HG03196 (cell line): ENCODE results near the gene SPATA33.
"Not testable (repeated sequence)": the region's sequence is repeated elsewhere in the genome, so short reads cannot be mapped to it uniquely, and the experiment has no call there.

Experiments used
- ATAC-seq: cut with Tn5 transposase; IDR thresholded peaks from one replicate; pipeline ENCODE4 v1.9.1; 2021; ENCODE audit not compliant: unreplicated experiment

SPATA33 gene

DNA sequence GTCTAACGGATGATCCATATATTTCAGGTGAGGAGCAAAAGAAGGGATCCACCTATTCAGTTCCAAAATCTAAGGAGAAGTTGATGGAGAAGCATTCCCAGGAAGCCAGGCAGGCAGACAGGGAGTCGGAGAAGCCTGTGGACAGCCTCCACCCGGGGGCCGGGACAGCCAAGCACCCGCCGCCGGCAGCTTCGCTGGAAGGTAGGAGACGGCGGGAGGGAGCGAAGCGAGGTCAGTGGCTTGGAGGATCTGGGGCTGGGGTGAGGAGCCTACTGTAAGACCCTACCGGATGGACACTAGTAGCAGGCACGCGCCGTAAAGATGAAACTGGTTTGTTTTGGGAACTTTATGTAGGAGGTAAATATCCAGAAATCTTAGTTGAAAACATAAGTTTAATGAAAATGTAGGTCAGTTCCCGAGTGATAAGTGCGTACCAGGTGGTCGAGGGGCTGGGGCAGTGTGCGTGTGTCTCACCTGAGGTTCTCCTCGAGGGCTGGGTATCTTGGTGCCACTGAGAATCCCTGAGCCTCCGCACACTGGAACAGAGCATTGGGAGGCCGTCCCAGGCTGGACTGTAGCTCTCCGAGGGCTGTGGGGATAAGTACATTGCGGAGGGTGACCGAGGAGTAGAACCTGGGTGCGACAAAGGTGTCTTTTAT lies 714 bp downstream of the SPATA33 start:
- ATAC-seq, result no peak

DNA sequence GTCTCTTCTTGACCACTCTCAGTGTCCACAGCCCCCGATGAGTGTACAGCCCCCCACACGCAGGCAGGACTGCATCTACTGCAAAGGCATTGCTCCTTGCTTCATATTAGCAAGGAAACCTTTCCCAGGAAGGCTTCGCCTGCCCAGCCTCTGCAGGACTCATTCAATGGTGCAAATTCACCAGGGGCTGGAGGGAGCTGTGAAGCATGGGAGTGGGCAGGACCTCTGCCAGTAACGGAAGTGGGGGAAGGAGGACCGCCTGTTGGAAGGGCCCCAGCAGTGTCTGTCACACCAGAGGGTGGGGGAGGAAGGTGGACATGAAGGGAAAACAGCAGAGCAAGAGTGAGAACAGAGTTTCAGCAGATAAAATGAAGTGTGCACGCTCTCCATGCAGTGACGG lies 2.5 kb downstream of the SPATA33 start:
- ATAC-seq, result no peak

DNA sequence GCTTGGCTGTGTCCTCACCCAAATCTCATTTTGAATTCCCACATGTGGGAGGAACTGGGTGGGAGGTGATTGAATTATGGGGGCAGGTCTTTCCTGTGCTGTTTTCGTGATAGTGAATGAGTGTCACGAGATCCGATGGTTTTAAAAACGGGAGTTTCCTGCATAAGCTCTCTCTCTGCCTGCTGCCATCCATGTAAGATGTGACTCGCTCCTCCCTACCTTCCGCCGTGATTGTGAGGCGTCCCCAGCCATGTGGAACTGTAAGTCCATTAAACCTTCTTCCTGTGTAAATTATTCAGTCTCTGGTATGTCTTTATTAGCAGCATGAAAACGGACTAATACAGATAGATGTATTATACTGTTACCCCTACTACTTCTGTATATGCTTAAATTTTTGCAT lies 3.6 kb downstream of the SPATA33 start:
- no peak for ATAC-seq

DNA sequence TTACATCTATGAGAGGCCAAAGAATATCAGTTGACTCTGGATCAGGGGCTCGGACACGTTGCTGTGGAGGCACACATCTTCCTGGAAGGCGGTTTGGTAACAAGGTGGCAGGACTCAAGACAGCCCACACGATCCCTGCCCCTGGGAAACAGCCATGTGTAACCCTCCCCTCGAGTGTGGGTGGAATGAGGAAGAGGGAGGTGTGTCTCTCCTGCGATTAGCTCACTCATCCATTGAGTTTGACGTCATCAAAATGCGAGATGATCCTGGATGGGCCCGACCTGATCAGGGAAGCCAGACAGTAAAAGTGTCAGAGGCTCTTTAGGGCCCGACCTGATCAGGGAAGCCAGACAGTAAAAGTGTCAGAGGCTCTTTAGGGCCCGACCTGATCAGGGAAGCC lies 6.6 kb downstream of the SPATA33 start:
- not testable (repeated sequence) for ATAC-seq

DNA sequence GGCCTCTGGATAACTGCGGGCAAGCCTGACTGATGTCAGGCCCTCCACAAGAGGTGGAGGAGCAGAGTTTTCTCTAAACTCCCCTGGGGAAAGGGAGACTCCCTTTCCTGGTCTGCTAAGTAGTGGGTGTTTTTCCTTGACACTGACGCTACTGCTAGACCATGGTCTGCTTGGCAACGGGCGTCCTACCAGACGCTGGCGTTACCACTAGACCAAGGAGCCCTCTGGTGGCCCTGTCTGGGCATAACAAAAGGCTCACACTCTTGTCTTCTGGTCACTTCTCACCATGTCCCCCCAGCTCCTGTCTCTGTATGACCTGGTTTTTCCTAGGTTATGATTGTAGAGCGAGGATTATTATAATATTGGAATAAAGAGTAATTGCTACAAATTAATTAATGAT lies 9.4 kb downstream of the SPATA33 start:
- not testable (repeated sequence) for ATAC-seq

DNA sequence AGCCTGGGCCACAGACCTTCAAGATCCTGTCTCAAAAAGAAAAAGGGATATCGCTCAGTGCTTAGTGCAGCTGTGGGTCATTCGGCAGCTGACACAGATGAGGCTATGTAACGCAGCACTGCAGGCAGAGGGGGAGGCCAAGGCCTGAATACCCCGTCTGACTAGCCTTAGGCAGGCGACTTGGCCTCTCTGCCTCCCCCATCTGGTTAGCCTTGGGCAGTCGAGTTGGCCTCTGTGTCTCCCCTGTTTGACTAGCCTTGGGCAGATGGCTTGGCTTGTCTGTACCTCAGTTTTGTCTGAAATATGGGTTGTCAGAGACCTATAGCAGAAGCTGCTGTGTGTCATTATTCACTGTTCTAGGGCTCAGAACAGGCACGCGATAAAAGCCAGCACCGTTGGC lies 10.0 kb downstream of the SPATA33 start:
- ATAC-seq, result no peak

DNA sequence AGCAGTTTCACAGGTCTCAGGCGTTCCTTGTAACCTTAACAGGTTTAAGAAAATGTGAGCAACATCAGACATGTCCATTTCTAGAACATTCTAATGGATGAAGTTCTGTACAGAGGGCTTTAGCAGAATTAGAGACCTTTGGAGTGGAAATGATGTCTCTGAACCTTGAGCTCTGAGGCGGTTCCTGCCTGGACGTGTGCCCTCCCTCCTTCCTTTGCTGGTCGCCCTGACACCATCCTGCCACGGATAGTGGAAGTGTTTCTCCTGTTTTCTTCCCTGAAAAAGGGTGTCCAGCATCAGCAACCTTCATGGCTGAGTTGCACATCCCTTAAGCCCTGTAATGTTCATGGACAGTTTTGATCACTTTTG lies 11.1 kb downstream of the SPATA33 start:
- no peak for ATAC-seq

DNA sequence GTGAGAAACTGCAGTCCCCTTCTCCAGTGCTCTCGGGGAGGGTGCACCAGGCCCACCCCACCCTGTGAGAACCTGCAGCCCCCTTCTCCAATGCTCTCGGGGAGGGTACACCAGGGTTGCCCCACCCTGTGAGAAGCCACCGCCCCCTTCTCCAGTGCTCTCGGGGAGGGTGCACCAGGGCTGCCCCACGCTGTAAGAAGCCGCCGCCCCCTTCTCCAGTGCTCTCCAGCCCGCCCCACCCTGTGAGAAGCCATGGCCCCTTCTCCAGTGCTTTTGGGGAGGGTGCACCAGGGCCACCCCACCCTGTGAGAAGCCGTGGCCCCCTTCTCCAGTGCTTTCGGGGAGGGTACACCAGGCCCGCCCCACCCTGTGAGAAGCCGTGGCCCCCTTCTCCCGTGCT lies 12.1 kb downstream of the SPATA33 start:
- ATAC-seq, result no peak

DNA sequence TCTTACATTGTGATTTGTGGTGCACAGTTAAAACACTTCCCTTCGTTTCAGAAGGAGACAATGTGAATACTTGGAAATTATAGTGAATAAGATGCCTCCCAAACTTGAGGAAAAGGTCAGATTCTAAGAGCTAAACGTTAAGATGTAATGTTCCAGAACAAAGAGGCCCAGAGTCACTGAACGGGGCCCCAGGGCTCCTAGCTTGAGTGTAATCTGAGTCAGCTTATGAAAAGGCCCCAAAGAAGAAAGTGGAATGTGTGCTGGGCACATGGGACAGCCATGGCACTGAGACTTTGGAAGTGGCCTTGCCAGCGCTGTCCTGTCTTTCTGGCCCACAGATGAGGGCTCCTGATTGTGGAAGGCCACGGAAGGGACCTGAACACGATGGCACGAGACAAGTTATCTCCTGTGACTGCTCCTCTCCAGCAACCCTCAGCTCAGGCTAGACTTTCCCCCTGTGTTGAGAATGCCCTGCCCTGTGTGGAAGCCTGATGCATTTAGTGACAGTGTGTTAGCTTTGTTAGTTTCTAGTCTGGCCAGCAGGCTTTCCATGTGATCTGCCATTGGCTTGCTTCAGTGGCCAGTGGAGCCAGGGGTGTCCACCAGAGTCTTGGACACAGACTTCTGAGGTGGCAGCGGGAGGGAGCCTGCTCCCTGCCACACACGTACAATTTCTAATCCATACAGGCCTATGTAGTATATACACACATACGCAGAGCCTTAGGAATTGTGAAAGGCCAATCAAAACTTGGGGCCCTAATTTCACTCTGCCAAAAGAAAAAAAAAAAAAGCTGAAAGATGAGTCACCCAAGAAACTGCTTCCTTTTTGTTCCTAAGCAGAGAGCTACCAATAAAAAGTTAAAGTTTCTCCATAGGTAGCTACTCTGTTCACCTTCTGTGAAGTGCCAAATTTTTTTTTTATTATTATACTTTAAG lies 13.1 kb downstream of the SPATA33 start:
- ATAC-seq, result no peak

DNA sequence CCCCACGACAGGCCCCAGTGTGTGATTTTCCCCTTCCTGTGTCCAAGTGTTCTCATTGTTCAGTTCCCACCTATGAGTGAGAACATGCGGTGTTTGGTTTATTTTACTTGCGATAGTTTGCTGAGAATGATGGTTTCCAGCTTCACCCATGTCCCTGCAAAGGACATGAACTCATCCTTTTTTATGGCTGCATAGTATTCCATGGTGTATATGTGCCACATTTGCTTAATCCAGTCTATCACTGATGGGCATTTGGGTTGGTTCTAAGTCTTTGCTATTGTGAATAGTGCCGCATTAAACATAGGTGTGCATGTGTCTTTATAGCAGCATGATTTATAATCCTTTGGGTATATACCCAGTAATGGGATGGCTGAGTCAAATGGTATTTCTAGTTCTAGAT lies 13.9 kb downstream of the SPATA33 start:
- not testable (repeated sequence) for ATAC-seq

DNA sequence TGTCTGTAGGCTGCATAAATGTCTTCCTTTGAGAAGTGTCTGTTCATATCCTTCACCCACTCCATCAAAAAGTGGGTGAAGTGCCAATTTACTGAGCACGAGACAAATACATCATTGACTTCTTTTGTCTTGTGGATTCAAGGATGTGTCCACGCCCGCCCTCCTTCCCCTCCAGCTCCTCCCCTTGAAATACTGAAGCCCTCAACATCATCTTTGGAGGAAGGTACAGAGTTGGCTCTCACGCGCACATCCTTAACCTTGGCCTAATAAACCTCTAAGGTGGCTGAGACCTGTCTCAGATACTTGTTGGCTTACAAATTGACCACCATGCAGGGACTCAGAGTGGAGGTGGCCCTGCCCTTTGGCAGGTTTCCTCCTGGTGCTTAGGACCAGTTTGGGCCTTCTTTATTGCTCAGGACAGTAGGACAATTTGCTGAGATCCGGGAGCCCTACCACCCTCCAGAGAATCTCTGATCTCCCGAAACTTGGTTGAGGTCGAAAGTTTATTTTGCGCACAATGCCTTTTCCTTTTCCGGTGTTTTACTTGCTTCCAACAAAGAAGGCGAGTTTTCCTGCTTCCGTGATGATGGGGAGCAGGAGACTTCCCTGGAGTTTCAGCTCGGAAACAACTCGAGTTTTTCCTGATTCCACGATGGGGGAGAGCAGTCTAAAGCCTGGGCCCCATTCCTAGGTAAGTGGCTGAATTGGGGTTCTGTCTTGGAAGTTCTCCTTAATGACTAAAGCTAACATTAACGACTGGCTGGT lies 14.7 kb downstream of the SPATA33 start:
- no peak for ATAC-seq

DNA sequence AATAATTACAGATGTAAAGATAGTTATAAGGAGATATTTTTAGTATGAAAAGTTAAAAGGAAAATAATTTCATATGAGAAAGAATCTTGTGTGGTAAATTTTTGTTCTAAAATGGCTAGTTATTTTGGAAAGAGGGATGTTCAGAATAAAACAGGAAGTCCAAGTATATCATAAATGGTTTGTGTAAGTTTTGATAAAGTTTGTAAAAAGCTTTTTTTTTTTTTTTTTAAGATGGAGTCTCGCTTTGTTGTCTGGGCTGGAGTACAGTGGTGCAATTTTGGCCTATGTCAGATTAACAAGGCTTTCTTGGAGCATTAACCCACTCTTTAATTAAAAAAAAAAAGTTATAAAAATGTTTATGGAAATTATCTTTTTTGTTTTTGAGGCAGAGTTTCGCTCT lies 20.6 kb downstream of the SPATA33 start:
- ATAC-seq, result no peak

DNA sequence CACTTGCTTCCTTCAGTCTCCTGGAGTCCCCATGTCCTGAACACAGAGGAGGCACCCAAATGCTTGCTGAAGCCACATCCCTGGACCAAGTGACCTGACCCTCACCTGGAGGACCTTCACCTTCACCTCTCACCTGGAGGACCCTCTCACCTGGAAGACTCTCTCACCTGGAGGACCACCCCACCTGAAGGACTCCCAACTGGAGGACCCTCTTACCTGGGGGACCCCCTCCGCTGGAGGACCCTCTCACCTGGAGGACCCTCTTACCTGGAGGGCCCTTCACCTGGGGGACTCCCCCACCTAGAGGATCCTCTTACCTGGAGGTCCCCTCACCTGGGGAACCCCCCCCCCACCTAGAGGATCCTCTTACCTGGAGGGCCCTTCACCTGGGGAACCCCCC lies 28.3 kb downstream of the SPATA33 start:
- no peak for ATAC-seq

DNA sequence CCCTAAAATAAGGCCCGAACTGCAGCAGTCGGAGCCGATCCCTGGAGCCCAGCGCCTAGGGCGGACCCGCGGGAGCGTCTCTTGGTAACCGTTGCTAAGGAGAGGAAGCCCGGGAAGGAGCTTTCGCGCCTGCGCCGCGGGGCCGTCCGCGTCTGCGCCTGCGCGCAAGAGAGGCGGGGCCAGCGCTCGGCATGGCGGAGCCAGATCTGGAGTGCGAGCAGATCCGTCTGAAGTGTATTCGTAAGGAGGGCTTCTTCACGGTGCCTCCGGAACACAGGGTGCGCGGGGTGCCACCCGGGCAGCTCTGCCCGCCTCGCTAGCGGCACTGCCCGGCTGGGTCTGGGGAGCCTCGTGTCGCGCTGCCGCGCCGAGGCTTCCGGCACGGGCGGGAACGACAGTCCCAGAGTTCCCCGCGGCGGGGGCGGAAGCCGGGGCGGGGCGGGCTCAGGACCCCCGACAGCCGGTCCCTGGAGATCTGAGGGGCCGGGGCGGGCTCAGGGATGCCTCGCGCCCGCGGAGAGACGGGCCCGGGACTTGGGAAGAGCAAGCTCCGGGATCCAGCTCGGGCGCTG lies 29.0 kb downstream of the SPATA33 start, which contains the start of gene CDK10:
Gene CDK10 (plus strand): TSS at position 170 of the 572 bp plus-strand sequence. CDS start 22 bp downstream, at position 192.
- peak; percentile 73 for ATAC-seq

DNA sequence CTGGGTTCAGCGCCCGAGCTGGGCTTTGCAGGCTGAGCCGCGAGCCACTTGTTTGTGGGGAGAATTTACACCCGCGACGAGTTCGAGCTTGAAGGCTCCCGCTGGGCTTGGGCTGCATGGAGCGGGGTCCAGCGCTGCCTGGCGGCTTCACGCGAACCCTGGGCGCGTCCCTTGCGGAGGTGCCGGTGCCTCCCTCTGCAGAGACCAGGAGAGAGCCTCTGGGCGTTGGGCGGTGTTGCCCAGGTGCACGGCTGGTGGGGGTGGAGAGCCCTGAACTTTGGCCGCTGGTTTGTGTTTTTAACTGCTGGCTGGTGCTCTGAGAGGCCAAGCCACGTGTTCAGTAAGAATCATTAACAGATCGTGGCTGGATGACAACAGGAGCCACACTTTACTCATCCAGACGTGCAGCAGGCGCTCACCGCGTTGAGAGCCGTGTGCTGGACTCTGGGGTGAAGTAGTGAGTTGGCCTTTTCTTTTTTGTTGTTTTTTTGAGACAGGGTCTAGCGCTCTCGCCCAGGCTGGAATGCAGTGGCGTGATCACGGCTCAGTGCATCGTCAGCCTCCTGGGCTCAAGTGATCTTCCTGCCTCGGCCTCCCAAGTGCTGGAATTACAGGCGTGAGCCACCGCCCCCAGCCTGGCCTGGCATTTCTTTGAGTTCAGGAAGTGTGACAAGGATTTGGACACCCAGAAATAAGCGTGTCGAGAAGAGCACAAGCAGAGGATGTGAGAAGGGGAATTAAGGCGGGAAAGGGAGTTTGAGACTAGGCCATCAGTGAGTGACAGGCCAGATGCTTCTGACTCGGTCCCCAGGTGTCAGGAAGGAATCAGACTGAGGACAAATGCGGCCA lies 29.7 kb downstream of the SPATA33 start:
- peak; percentile 42 for ATAC-seq

DNA sequence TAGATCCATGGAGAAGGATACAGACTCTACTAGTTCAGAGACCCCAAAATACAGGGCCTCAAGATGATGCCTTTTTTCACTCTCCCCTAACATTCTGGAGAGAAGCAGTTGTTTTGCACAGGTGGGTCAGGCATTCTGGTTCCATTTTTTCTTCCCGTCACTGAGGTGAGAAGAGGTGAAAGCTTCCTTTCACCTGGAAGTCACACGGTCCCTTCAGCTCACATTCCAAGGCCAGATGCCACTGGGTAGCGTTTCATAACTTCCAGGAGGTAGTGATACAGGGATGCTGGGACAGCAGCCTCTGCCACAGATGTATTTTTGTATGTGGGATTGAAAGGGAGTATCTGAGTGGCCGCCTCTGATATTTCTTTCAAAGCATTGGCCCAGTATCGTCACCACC lies 30.8 kb downstream of the SPATA33 start:
- ATAC-seq, result no peak

DNA sequence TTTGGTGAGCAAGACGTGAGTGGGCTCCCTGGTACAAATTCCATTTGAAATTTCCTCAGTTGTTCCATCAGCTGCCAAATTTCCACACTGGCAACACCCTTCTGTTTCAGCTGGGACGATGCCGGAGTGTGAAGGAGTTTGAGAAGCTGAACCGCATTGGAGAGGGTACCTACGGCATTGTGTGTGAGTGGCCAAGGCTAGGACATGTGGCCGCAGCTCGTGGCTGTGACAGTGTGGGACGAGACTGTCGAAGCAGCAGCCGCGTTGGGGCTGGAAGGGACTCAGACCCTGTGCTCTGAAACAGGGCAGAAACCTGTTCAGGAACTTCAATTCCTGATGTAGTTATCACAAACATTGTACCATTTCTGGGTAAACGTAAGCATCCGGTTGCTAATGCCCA lies 31.5 kb downstream of the SPATA33 start:
- no peak for ATAC-seq

DNA sequence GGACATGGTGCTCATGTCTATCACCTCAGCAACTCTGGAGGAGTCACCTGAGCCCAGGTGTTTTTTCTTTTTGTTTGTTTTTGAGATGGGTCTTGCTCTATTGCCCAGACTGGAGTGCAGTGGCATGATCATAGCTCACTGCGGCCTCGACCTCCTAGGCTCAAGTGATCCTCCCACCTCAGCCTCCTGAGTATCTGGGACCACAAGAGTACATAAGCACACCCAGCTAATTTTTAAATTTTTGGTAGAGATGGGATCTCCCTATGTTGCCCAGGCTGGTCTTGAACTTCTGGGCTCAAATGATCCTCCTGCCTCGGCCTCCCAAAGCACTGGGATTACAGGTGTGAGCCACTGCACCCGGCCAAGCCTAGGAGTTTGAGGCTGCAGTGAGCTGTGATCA lies 32.0 kb downstream of the SPATA33 start:
- ATAC-seq, result not testable (repeated sequence)

DNA sequence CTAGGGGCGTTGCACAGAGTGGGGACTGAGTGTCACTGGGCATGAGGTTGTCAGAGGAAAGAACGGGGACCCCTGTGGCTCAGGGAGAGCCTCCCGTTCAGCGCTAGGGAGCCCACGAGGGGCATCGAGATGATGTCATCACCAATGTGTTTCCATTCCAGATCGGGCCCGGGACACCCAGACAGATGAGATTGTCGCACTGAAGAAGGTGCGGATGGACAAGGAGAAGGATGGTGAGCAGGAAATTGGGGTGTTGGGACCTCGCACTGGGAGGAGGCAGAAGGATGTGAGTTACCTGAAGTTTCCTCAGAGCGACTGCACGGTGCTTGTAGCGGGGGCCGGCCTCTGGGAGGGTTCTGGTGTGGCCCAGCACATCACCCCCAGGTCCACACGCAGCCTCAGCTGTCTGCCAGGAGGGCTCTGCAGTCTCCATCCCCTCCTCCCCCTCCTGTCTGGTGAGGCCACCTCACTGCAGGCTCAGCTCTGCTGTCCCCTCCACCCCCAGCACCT lies 32.8 kb downstream of the SPATA33 start:
- ATAC-seq, result no peak
